Measurements from ENCODE around the gene DOCK2.

DOCK2 gene

GRCh38 chr5:169712428-169712827, 75.4 kb downstream of the DOCK2 start:
- POLR2A ChIA-PET = no interaction called here
- Histone ChIP-seq H3K4me1 (ENCODE audit: control insufficient read depth, insufficient read depth, low read length) (no peaks in the 10 kb centered on the region), H3K27ac (ENCODE audit: extremely low read depth, low read depth, low read length) (no peak overlapping the region), H3K9me3 (ENCODE audit: control insufficient read depth, insufficient read depth, low read depth, low read length) (no peaks in the 10 kb centered on the region), H3K36me3 (ENCODE audit: control insufficient read depth in 2 of 2, insufficient read depth in 1 of 2, low read length in 2 of 2) (no peaks in the 10 kb centered on the region), H3K4me3 (ENCODE audit: low read depth, low read length) (no peak overlapping the region)
- CTCF ChIA-PET = interaction anchor here (1.9 kb wide), 1 partner anchor 10 kb away, joined by 5 read pairs; no protein-coding TSS in a partner anchor
- TF ChIP-seq REST (tag by site-specific recombination; IDR thresholded peaks at IDR 0.05) (no peak), ZNF362 (tag by site-specific recombination; IDR thresholded peaks at IDR 0.05) (no peak), EGR2 (tag by site-specific recombination; IDR thresholded peaks at IDR 0.05; ENCODE audit: low read depth) (no peak), ZNF629 (tag by site-specific recombination; IDR thresholded peaks at IDR 0.05) (no peak), ZXDB (tag by site-specific recombination; IDR thresholded peaks at IDR 0.05) (no peak), ZNF768 (tag by site-specific recombination; IDR thresholded peaks at IDR 0.05) (no peak), ZNF596 (tag by site-specific recombination; IDR thresholded peaks at IDR 0.05) (no peak), FEZF1 (tag by site-specific recombination; IDR thresholded peaks at IDR 0.05) (no peak), ZNF223 (tag by site-specific recombination; IDR thresholded peaks at IDR 0.05) (no peak), ZNF398 (tag by site-specific recombination; IDR thresholded peaks at IDR 0.05) (no peak), PRDM1 (tag by site-specific recombination; IDR thresholded peaks at IDR 0.05) (no peak), ZBTB26 (tag by site-specific recombination; optimal IDR thresholded peaks at IDR 0.05) (no peak), ZNF416 (tag by site-specific recombination; IDR thresholded peaks at IDR 0.05) (no peak), SP7 (tag by site-specific recombination; IDR thresholded peaks at IDR 0.05) (no peak)

- H3K4me1 ChIP-seq (ENCODE audit: control insufficient read depth, insufficient read depth, low read length) = no peaks in the 10 kb centered on the region
- ChIA-PET POLR2A (no interaction called here), CTCF (interaction anchor here (1.2 kb wide), 1 partner anchor 264 kb away, joined by 4 read pairs; the partner anchor contains the start of gene INSYN2B)
- H3K4me3 ChIP-seq (ENCODE audit: low read depth, low read length) = no peak overlapping the region
- H3K27ac ChIP-seq (ENCODE audit: extremely low read depth, low read depth, low read length) = no peak overlapping the region
- no peaks in the 10 kb centered on the region for H3K36me3 ChIP-seq (ENCODE audit: control insufficient read depth in 2 of 2, insufficient read depth in 1 of 2, low read length in 2 of 2)
- H3K9me3 ChIP-seq (ENCODE audit: control insufficient read depth, insufficient read depth, low read depth, low read length) = no peaks in the 10 kb centered on the region
- TF ChIP-seq ZBTB17 (tag by site-specific recombination; IDR thresholded peaks at IDR 0.05) = no peak
- TF ChIP-seq ZNF248 (tag by site-specific recombination; IDR thresholded peaks at IDR 0.05) = no peak
- no peak for TF ChIP-seq SCRT1 (tag by site-specific recombination; IDR thresholded peaks at IDR 0.05; ENCODE audit: borderline replicate concordance)
- TF ChIP-seq ZNF747 (tag by site-specific recombination; IDR thresholded peaks at IDR 0.05) = no peak
- TF ChIP-seq CTCF (tag by site-specific recombination; IDR thresholded peaks at IDR 0.05) = no peak
- no peak for TF ChIP-seq PRDM2 (tag by site-specific recombination; IDR thresholded peaks at IDR 0.05; ENCODE audit: borderline replicate concordance)
- TF ChIP-seq ZNF549 (tag by site-specific recombination; IDR thresholded peaks at IDR 0.05) = no peak
Observed at GRCh38 chr5:169716287-169716686, 79.2 kb downstream of the DOCK2 start.

All from HEK293 (cell line).